ENCODE data around the gene UBE2M.
"Not testable (repeated sequence)": the region's sequence is repeated elsewhere in the genome, so short reads cannot be mapped to it uniquely, and the experiment has no call there.

The UBE2M gene

DNA sequence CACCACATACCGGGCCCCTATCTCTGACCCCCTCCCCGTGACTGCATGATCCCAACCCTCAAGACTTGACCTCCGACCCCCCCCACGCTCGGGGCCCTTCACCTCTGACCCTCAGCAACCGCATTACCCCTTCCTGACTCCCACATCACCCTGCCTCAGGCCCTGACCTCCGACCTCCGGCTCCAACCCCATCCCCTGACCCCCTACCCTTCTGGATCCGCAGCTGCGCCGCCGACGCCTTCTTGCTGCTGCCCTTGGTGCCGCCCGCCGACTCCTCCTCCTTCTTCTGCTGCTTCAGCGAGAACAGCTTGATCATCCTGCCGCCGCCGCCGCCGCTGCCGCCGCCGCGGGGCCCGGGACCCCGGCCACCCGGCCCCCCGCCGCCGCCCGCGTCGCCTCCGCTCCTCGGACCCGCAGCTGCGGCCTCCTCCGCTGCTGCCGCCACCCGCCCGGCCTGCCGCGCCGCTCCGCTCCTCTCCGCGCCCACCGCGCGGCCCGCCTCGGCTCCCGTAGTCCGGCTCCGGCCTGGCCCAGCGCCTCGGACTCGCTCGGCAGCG, at the start of gene UBE2M:
UBE2M (minus strand) TSS at position 546 of the 557 bp plus-strand sequence; CDS start at position 316, 230 bp downstream.
- H3K9ac ChIP-seq (ENCODE audit: low read length) = peak within 1 kb of the TSS; percentile 86
- H3K27ac ChIP-seq (ENCODE audit: low read depth, low read length) = peak within 1 kb of the TSS; percentile 98
- peak within 1 kb of the TSS; percentile 81 for H3K4me3 ChIP-seq (ENCODE audit: low read depth, low read length)
- H3K4me1 ChIP-seq (ENCODE audit: control insufficient read depth, insufficient read depth, low read length) = peaks cover 32% of the 10 kb centered on the region
- peaks cover 18% of the 10 kb centered on the region for H3K36me3 ChIP-seq (ENCODE audit: control insufficient read depth, insufficient read depth, low read length)
- H3K27me3 ChIP-seq (ENCODE audit: control insufficient read depth, insufficient read depth, low read length) = peaks cover 26% of the 10 kb centered on the region
- H3K9me3 ChIP-seq (ENCODE audit: control insufficient read depth, insufficient read depth, low read depth, low read length) = no peaks in the 10 kb centered on the region

DNA sequence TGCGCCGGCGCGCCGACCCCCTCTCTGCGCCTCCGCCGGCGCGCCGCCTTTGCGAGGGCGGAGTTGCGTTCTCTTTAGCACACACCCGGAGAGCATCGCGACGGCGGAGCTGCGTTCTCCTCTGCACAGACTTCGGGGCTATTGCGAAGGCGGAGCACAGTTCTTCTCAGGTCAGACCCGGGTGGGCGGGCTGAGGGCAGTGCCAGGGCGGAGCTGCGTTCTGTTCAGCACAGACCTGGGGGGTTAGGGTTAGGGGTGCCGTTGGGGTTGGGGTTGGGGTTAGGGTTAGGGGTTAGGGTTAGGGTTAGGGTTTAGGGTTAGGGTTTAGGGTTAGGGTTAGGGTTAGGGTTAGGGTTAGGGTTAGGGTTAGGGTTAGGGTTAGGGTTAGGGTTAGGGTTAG, 48.8 kb upstream of the UBE2M start:
- H3K9ac ChIP-seq (ENCODE audit: low read length); H3K4me1 ChIP-seq (ENCODE audit: control insufficient read depth, insufficient read depth, low read length); H3K36me3 ChIP-seq (ENCODE audit: control insufficient read depth, insufficient read depth, low read length); H3K27ac ChIP-seq (ENCODE audit: low read depth, low read length); H3K9me3 ChIP-seq (ENCODE audit: control insufficient read depth, insufficient read depth, low read depth, low read length); H3K4me3 ChIP-seq (ENCODE audit: low read depth, low read length); H3K27me3 ChIP-seq (ENCODE audit: control insufficient read depth, insufficient read depth, low read length): not testable (repeated sequence)

DNA sequence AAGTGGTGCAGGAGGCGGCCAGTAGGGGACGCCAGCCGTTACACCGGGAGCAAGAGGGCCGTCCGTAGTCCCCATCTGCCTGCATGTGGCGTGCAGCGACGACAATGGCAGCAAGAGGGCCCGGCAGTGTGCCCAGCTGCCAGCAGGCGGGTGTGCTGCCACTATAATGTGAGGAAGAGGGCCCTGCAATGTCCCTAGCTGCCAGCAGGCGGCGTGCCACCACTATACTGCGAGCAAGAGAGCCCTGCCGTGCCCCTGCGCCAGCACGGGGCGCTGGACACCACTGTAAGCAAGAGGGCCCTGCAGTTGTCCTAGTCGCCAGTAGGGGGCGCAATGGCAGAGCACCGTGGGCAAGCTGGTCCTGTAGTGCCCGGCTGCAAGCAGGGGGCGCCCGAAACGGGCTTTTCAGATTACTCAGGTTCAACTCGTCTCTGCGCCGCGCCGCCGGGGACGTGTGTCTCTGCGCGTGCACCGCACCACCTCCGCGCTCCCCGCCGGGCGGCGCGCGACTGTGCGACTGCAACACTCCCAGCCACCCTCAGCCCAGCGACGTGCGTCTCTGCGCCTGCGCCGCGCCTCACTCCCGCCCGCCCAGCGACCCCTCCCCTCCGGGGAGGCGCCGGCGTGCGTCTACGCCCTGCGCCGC, 48.0 kb upstream of the UBE2M start:
- not testable (repeated sequence) for H3K4me3 ChIP-seq (ENCODE audit: low read depth, low read length); H3K9ac ChIP-seq (ENCODE audit: low read length); H3K4me1 ChIP-seq (ENCODE audit: control insufficient read depth, insufficient read depth, low read length); H3K9me3 ChIP-seq (ENCODE audit: control insufficient read depth, insufficient read depth, low read depth, low read length); H3K27ac ChIP-seq (ENCODE audit: low read depth, low read length); H3K36me3 ChIP-seq (ENCODE audit: control insufficient read depth, insufficient read depth, low read length); H3K27me3 ChIP-seq (ENCODE audit: control insufficient read depth, insufficient read depth, low read length)

DNA sequence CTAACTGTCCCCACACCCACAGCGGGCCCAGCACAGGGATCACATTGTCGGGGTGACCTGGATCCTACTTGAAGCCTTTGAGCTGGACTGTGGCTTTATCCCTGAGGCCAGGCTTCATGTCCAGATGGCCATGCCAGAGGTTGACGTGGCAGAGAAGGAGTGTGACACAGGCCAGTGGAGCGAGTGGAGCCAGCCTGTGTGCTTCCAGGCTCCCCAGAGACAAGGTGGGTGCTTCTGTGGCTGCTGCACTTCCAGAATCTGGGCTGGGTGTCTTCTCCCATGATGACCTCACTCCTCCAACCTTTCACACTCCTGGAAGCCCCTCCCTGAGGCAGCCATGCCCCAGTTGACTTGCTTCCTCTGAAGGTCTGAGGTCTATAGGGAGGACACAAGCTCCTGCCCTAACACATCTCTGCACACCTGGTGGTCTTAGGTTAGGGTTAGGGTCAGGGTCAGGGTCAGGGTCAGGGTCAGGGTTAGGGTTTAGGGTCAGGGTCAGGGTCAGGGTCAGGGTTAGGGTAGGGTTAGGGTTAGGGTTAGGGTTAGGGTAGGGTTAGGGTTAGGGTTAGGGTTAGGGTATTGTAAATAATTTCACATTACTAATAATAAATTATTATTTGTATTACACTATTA, 27.8 kb upstream of the UBE2M start:
- Histone ChIP-seq H3K4me3 (ENCODE audit: low read depth, low read length) (no peak overlapping the region), H3K9me3 (ENCODE audit: control insufficient read depth, insufficient read depth, low read depth, low read length) (no peaks in the 10 kb centered on the region), H3K4me1 (ENCODE audit: control insufficient read depth, insufficient read depth, low read length) (no peaks in the 10 kb centered on the region), H3K27ac (ENCODE audit: low read depth, low read length) (no peak overlapping the region), H3K9ac (ENCODE audit: low read length) (no peak overlapping the region), H3K27me3 (ENCODE audit: control insufficient read depth, insufficient read depth, low read length) (no peaks in the 10 kb centered on the region), H3K36me3 (ENCODE audit: control insufficient read depth, insufficient read depth, low read length) (peaks cover 20% of the 10 kb centered on the region)

DNA sequence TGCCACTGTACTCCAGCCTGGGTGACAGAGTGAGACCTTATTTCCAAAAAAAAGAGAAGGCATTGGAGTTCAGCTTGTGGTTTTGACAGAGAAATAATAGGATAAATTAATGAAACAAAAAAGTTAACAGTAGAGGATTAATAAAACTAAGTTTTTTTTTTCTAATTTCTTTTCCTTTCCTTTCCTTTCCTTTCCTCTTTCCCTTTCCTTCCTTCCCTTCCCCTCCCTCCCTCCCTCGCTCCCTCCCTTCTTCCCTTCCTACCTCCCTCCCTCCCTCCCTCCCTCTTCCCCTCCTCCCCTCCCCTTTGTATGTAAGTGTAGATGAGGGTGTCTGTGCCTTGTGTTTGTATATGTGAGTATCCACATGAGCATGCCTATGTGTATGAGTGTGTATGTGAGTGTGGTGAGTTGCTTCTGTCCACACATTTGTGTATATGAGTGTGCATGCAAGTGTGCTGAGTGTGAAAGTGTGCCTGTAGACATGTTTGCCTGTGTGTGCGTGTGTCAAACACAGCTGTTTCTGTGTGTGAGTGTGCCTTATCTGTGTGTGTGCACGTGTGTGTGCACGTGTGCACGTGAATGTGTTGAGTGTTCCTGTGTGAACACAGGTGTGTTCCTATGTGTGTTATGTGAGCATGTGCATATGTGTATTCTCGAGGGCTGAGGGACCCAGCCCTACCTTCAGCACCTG, 27.2 kb upstream of the UBE2M start:
- H3K4me1 ChIP-seq (ENCODE audit: control insufficient read depth, insufficient read depth, low read length) = peaks cover 3% of the 10 kb centered on the region
- no peak overlapping the region for H3K9ac ChIP-seq (ENCODE audit: low read length)
- no peak overlapping the region for H3K27ac ChIP-seq (ENCODE audit: low read depth, low read length)
- H3K4me3 ChIP-seq (ENCODE audit: low read depth, low read length) = no peak overlapping the region
- peaks cover 20% of the 10 kb centered on the region for H3K36me3 ChIP-seq (ENCODE audit: control insufficient read depth, insufficient read depth, low read length)
- H3K9me3 ChIP-seq (ENCODE audit: control insufficient read depth, insufficient read depth, low read depth, low read length) = no peaks in the 10 kb centered on the region
- no peaks in the 10 kb centered on the region for H3K27me3 ChIP-seq (ENCODE audit: control insufficient read depth, insufficient read depth, low read length)

DNA sequence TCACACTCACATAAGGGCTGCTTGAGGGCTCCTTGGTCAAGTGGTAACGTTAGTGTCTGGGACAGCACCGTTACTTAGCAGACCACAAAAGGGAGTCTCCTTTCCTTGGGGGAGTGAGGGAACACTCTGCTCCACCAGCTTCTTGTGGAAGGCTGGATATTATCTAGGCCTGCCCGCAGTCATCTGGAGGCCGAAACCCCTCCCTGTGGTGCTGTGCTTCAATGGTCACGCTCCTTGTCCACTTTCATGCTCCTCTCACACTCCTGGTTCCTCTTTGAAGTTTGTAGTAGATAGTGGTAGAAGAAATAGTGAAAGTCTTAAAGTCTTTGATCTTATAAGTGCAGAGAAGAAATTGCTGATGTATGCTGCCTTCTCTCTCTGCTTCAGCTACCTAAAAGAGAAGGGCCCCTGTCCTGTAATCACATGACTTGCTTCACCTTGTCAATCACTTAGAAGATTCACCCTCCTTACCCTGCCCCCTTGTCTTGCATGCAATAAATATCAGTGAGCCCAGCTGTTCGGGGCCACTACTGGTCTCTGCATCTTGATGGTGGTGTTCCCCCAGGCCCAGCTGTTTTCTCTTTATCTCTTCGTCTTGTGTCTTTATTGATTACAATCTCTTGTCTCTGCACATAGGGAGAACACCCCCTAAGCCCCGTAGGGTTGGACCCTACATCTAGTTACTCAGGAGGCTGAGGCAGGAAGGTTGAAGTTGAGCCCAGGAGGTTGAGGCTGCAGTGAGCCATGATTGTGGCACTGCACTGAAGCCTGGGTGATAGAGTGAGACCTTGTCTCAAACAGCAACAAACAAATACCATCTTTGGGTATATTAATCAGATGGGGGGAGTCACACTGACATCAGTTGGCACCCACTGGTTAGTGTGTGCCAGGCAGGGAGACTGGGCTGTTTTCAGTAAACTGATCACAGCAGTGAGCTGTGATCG, 26.4 kb upstream of the UBE2M start:
- no peaks in the 10 kb centered on the region for H3K9me3 ChIP-seq (ENCODE audit: control insufficient read depth, insufficient read depth, low read depth, low read length)
- no peak overlapping the region for H3K9ac ChIP-seq (ENCODE audit: low read length)

DNA sequence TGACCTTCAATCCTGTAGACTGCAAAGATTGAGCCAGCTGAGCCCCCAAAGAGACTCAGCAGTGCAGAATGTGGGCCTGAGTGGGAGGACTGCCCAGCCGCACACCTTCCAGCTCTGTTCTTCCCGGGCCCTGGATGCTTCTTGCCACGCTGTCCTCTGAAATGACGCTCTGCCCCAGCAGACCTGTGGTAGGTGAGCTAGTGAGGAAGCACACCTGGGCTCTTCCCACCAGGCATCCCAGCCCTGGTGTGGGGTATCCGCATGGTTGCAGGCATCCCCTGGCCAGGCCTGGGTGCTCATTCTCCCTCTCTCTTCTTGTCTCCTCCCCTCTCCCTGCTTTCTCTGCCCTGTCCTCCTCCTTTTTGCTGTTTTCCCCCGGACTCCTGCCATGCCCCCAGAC, 24.6 kb upstream of the UBE2M start:
- peaks cover 3% of the 10 kb centered on the region for H3K4me1 ChIP-seq (ENCODE audit: control insufficient read depth, insufficient read depth, low read length)
- H3K4me3 ChIP-seq (ENCODE audit: low read depth, low read length) = no peak overlapping the region
- peaks cover 20% of the 10 kb centered on the region for H3K36me3 ChIP-seq (ENCODE audit: control insufficient read depth, insufficient read depth, low read length)
- no peak overlapping the region for H3K27ac ChIP-seq (ENCODE audit: low read depth, low read length)
- H3K9ac ChIP-seq (ENCODE audit: low read length) = no peak overlapping the region
- no peaks in the 10 kb centered on the region for H3K27me3 ChIP-seq (ENCODE audit: control insufficient read depth, insufficient read depth, low read length)
- H3K9me3 ChIP-seq (ENCODE audit: control insufficient read depth, insufficient read depth, low read depth, low read length) = no peaks in the 10 kb centered on the region

More for the DNA sequence above, 26.4 kb upstream of the UBE2M start:
- H3K27ac ChIP-seq (ENCODE audit: low read depth, low read length) = no peak overlapping the region
- no peaks in the 10 kb centered on the region for H3K27me3 ChIP-seq (ENCODE audit: control insufficient read depth, insufficient read depth, low read length)
- peaks cover 20% of the 10 kb centered on the region for H3K36me3 ChIP-seq (ENCODE audit: control insufficient read depth, insufficient read depth, low read length)
- no peak overlapping the region for H3K4me3 ChIP-seq (ENCODE audit: low read depth, low read length)
- peaks cover 3% of the 10 kb centered on the region for H3K4me1 ChIP-seq (ENCODE audit: control insufficient read depth, insufficient read depth, low read length)

DNA sequence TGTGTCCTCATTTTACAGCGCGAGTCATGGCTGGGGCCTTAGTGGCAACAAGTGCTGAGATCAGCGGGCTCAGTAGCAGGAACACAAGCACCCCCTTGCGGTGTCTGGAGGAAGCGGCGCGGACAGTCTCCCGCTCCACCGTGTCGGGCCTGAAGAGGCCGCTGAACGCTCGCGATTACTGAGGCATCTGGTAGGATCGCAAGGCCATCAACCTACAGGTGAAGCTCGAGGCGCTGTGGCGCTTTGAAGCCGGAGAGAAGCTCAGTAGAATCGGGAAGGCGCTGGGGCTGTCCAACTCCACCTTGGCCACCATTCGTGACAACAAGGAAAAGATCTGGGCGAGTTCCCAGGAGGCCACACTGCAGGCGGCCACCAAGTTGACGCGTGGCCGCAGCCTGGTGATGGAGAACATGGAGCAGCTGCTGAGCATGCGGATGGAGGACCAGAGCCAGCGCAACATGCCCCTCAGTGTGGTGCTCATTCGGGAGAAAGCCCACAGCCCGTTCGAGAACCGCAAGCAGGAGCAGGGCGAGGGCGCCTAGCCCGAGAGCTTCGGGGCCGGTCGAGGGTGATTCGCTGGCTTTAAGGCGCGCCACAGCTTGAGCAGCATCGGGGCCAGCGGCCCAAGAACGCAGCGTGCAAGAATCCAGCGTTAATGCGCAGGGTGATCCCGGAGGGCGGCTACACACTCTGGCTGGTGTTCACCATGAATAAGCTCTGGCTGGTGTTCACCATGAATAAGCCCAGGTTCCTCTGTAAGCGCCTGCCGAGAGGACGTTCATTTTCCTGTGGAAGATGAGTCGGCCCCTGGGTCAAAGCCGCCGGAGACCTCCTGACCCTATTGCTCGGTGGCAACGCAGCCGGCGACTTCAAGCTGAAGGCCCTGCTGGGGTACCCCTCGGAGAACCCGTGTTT, 23.1 kb upstream of the UBE2M start:
- peaks cover 20% of the 10 kb centered on the region for H3K36me3 ChIP-seq (ENCODE audit: control insufficient read depth, insufficient read depth, low read length)
- no peak overlapping the region for H3K27ac ChIP-seq (ENCODE audit: low read depth, low read length)
- no peak overlapping the region for H3K9ac ChIP-seq (ENCODE audit: low read length)
- no peaks in the 10 kb centered on the region for H3K27me3 ChIP-seq (ENCODE audit: control insufficient read depth, insufficient read depth, low read length)
- no peaks in the 10 kb centered on the region for H3K9me3 ChIP-seq (ENCODE audit: control insufficient read depth, insufficient read depth, low read depth, low read length)
- H3K4me3 ChIP-seq (ENCODE audit: low read depth, low read length) = no peak overlapping the region
- H3K4me1 ChIP-seq (ENCODE audit: control insufficient read depth, insufficient read depth, low read length) = peaks cover 3% of the 10 kb centered on the region

DNA sequence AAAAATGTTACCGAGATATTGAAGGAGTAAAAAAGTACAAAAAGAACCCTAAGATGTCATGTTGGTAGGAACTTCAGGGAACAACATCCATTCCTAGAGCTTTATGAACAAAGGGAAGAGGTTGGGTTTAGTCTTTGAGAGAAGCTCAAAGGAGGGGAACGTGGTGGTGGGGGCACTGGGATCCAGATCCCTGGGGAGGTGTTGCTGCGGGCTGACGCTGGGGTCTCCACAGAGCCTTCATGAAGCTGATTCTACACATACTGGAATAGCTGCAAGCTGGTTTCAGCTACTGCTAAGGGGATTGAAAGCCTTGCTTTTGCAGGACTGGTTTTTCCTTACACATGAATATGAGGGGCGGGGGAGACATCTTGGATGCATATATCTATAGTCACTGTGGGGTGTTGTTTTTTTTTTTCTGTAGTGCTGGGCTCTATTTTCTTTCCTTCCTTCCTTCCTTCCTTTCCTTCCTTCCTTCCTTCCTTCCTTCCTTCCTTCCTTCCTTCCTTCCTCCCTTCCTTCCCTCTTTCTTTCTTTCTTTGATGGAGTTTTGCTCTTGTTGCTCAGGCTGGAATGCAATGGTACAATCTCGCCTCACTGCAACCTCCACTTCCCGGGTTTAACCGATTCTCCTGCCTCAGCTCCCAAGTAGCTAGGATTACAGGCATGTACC, 21.2 kb upstream of the UBE2M start:
- H3K27me3 ChIP-seq (ENCODE audit: control insufficient read depth, insufficient read depth, low read length) = no peaks in the 10 kb centered on the region
- peaks cover 20% of the 10 kb centered on the region for H3K36me3 ChIP-seq (ENCODE audit: control insufficient read depth, insufficient read depth, low read length)
- peaks cover 3% of the 10 kb centered on the region for H3K4me1 ChIP-seq (ENCODE audit: control insufficient read depth, insufficient read depth, low read length)
- H3K4me3 ChIP-seq (ENCODE audit: low read depth, low read length) = no peak overlapping the region
- H3K9me3 ChIP-seq (ENCODE audit: control insufficient read depth, insufficient read depth, low read depth, low read length) = no peaks in the 10 kb centered on the region
- no peak overlapping the region for H3K27ac ChIP-seq (ENCODE audit: low read depth, low read length)
- H3K9ac ChIP-seq (ENCODE audit: low read length) = no peak overlapping the region

Measured in HUES6 (cell line).